IPS-NIHi7 (cell line): ENCODE results near the gene PMVK.
A peak's percentile ranks its signal among the peaks of the same experiment; 100 is the strongest.

ENCODE experiments used
- DNase-seq: peaks from one replicate; pipeline ENCODE4 v3.0.0; 2012; ENCODE audit warnings: mixed read lengths; ENCODE audit errors: extremely low spot score

The PMVK gene

GRCh38 chr1:154951901-154952657 is 15.6 kb upstream of the PMVK start:
- DNase-seq: no peak

DNA sequence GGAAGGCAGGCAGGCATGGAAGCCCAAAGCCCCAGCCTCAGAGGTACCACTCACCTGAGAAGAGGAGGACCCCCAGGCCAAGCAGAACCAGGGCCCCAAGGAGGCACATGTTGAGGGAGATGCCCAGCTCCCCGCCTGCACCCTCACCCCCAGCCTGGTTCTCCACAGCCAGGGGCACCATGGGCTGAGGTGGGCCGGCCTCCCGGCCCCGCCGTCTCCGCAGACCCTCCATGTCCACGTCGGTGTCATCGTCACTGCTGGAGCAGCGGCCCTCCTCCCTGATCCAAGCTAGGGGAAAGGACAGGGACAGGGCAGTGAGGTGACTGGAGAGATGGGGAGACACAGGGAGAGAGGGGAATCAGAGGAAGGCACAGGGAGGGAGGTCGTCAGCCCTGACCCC is 11.6 kb upstream of the PMVK start:
- no peak for DNase-seq

GRCh38 chr1:154945962-154946850 is 9.7 kb upstream of the PMVK start:
- DNase-seq: no peak

DNA sequence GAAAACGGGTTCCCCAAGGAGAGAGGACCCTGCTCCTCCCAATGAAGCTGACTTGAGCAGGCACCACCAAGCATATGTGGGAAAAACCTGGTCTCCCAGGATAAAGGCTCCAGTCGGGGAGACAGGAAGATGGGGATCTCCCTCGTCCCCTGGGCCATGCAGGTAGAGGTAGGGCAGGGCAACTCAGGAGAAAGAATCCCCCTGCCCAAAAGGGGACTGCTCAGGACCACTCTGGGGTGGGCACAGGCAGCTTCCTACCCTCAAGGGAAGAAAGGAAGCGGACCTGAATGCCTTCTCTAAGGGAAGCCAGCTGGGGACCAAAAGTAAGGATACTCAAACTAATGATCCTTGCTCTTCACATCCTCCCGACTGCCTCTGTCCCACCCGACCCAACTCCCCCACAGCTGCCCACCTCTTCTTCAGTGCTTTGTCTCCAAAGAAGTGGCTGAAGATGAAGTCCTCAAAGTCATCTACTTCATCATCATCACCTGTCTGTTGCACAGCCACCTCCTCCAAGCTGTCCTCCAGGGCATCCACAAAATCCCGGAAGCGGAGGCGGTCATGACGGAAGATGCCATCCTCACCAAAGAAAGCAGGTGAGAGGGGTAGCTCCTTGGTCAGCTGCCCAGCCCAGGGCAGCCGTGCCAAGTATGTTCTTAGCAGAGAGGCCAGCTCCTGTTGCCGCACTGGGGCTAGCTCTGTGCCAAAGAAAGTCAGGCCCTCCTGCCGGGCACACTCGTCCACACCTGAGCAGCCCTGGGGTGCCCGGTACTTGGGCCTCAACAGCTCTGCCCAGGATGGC is 8.8 kb upstream of the PMVK start:
- DNase-seq: no peak

GRCh38 chr1:154944401-154945159 is 8.1 kb upstream of the PMVK start:
- DNase-seq: no peak

GRCh38 chr1:154943649-154944400 is 7.3 kb upstream of the PMVK start:
- peak; percentile 81 for DNase-seq

GRCh38 chr1:154941333-154942013 is 5.0 kb upstream of the PMVK start:
- no peak for DNase-seq

- DNase-seq: no peak
Observed at GRCh38 chr1:154940651-154941194, 4.2 kb upstream of the PMVK start.

- no peak for DNase-seq
Observed at GRCh38 chr1:154940213-154940560, 3.7 kb upstream of the PMVK start.

DNA sequence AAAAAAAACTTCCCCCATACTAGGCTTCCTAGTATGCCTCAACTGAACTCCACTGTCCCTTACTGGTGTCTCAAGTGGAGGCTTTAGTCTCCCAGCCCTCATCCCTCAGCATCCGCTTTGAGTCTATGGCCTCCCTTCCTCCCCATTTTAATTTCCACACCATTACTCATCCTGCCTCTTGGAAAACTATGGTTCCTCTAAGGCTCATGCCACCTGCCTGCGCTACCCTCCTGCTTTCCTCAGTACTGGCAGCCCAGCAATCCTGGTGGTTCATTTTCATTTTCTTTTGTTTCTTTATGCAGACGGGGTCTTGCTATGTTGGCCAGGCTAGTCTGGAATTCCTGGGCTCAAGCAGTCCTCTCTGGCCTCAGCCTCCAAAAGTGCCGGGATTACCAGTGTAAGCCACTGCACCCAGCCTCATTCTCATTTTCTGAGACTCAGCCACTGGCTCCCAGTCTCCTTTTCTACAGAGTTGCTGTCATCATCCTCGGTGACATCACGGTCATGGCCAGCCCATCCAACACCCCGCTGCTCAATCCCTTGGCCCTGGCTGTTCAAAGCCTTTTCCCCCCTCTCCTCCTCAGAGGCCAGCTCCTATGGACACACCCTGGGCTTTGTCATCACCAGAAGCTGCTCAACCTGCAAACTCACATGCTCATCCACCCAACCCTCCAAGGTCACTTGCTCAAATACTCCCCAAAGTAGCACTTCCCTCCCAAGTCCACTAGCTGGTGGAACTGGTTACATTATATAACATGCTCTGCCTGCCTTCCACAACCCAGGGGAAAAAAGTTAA is 2.3 kb upstream of the PMVK start:
- no peak for DNase-seq

DNA sequence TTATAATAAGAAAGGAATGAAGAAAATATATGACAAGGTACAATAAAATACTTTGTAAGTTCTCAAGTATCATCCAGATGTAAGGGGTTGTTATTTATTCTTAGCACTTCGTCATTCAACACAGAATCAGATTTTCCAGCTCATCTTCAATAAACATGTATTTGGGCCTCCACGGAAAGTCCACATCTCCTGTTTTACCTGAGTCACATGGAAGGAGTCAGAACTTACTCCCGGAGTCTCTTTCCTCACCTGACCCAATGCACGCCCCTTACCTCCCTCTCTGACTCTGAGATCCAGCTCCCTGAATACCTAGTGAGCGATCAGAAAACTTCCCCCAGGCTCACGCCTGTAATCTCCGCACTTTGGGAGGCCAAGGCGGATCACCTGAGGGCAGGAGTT is 1.5 kb upstream of the PMVK start:
- no peak for DNase-seq

- DNase-seq: peak; percentile 90
Observed at GRCh38 chr1:154937085-154937987, 817 bp upstream of the PMVK start.

DNA sequence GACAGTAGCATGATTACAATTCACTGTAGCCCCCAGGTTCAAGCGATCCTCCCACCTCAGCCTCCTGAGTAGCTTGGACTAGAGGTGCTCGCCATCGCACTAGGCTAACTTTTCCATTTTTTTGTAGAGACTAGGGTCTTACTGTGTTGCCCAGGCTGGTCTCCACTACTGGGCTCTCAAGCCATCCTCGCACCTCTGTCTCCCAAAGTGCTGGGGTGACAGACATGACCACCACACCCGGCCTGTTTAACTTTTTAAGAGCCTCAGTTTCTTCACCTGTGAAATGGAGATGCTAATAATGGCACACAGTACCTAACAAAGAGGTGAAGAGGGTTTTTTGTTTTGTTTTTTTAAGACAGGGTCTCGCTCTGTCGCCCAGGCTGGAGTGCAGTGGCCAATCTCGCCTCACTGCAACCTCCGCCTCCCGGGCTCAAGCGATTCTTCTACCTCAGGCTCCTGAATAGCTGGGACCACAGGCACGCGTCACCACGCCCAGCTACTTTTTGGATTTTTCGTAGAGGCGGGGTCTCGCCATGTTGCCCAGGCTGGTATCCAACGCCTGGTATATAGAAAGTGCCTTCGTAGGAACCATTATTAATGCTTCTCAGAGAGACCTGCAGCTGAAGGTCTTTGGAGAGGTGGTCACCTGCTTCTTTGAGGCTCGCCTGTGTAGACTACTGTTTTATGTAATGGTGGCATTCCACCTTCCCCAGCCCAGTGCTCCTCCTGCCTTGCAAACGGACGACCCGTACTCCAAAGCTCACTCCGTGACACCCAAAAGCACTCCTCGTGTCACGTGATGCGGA is 567 bp downstream of the PMVK start:
- no peak for DNase-seq

DNA sequence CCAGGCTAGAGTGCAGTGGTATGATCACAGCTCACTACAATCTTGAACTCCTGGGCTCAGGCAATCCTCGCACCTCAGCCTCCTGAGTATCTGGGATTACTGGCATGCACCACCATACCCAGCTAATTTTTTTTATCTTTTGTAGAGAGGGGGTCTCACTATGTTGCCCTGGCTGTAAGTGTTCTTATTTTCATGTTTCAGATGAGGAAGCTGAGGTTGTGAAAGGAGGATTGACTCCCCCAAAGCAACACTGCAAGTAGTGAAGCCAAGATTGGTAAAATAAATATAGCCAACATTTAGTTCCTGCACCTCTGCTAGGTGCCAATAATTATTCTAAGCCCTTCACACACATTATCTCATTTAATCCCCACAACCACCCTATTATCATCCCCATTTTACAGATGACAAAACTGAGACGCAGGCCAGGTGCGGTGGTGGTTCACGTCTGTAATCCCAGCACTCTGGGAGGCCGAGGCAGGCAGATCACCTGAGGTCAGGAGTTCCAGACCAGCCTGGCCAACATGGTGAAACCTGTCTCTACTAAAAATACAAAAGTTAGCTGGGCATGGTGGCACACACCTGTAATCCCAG is 2.1 kb downstream of the PMVK start:
- no peak for DNase-seq

DNA sequence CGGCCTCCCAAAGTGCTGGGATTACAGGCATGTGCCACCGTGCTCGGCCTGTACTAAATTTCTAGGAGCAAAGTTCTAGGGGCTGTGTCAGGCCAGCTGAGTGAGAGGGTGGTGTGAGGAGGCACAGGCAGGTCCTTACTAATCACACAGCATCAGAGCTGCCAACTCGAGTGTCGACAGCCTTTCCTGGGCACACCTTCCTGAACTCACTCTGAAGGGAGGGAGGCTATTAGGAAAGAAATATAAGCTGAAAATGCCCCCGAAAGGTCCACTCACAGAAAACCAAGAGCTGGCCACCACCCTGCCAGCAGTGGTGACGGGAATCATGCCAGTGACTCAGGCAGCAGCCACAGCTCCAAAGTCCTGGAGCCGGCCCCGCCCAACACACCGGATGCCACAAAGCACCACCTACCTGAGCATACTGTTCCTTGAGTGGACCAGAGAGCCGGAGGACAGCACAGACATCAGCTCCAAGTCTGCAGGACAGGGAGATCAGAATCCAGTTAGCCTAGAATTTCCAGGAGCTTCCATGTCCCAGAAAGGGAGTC is 4.5 kb downstream of the PMVK start:
- no peak for DNase-seq

DNA sequence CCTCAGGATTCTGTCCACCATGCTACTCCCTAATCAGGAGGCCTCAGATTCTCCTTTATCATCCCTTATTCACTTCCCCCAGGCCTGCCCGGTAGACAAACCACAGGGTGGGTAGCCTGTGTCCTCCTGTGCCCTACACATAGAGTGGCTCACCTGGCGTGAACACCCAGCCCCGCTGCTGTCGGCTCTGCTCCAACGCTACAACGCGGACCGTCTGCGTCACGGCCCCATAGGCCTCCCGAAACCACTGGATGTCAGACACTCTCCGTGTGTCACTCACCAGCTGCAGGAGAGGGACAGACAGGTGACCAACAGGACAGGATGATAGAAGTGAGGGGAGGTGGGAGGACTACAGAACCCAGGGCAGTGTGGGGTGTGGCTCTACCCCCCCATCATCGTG is 10.3 kb downstream of the PMVK start:
- no peak for DNase-seq
